GM23248 (cell line): ENCODE data around the gene HNRNPLL.

Experiments
- EZH2 ChIP-seq: fragments of 200-600 bp; sonication (generic); IDR thresholded peaks from 2 replicates; pipeline ENCODE4 v1.6.1; 2018; ENCODE audit warnings: antibody characterized with exemption, mild to moderate bottlenecking; ENCODE audit not compliant: insufficient read depth, poor library complexity, severe bottlenecking
- EZH2phosphoT487 ChIP-seq: fragments of 200-600 bp; sonication (generic); IDR thresholded peaks from 2 replicates; pipeline ENCODE4 v1.6.1; 2018; ENCODE audit warnings: antibody characterized with exemption, moderate library complexity, mild to moderate bottlenecking, low read depth; ENCODE audit not compliant: insufficient read depth

GRCh38 chr2:38561691-38562090 lies 41.0 kb downstream of the HNRNPLL start:
- no peak for TF ChIP-seq EZH2
- TF ChIP-seq EZH2phosphoT487, result no peak
